T-helper 17 cell (primary cell): ENCODE measurements around the gene MAMDC2. TPM values are rescaled to one million over a fixed set of nuclear protein-coding genes. Genes with fewer than 3 reads are reported as not detected.
A peak's percentile ranks its signal among the peaks of the same experiment; 100 is the strongest.
"Not testable (repeated sequence)": the region's sequence is repeated elsewhere in the genome, so short reads cannot be mapped to it uniquely, and the experiment has no call there.

ENCODE experiments used
- ATAC-seq: fragments of 150-1000 bp; cut with Tn5 transposase; 2 replicates; pipeline ENCODE4 v1.10.0; 2021; ENCODE audit warnings: mild to moderate bottlenecking, moderate library complexity
- DNase-seq, 3 donors: peaks; one replicate each; pipeline versions ENCODE4 v3.0.0 to v3.0.0-alpha.2; 2020 to 2021
- H3K9me3 ChIP-seq: one replicate; pipeline ENCODE4 v1.7.0; 2013; ENCODE audit warnings: low read length, mild to moderate bottlenecking; ENCODE audit not compliant: control insufficient read depth, poor library complexity, severe bottlenecking
- H3K27ac Mint-ChIP-seq: one replicate; pipeline ENCODE4 v1.8.0; 2022; ENCODE audit warnings: mild to moderate bottlenecking, moderate library complexity, mixed read lengths
- H3K27me3 Mint-ChIP-seq: one replicate; pipeline ENCODE4 v1.8.0; 2022; ENCODE audit warnings: mixed read lengths
- H3K36me3 Mint-ChIP-seq: one replicate; pipeline ENCODE4 v1.8.0; 2022; ENCODE audit warnings: low read depth, mixed read lengths
- H3K4me1 Mint-ChIP-seq: one replicate; pipeline ENCODE4 v1.8.0; 2022; ENCODE audit warnings: mild to moderate bottlenecking, mixed read lengths
- H3K4me3 Mint-ChIP-seq: one replicate; pipeline ENCODE4 v1.8.0; 2022; ENCODE audit warnings: mild to moderate bottlenecking, moderate library complexity, mixed read lengths
- total RNA-seq, 4 donors: library from RNA in 2 of 4; stranded (reverse) in 2 of 4; gene quantifications; one replicate each; pipeline ENCODE4 v1.2.3 and lab custom pipeline; 2022 to 2026

Gene MAMDC2
- total RNA-seq, 2 donors from 2014 or later: 0.07 TPM; not detected in 1

GRCh38 chr9:70229579-70229978, 185.9 kb downstream of the MAMDC2 start:
- peaks cover 8% of the 10 kb centered on the region for H3K27me3 Mint-ChIP-seq
- DNase-seq (no peak), ATAC-seq (no peak)
- H3K9me3 ChIP-seq: no peaks in the 10 kb centered on the region
- H3K4me1 Mint-ChIP-seq: no peaks in the 10 kb centered on the region
- no peak overlapping the region for H3K4me3 Mint-ChIP-seq
- no peak overlapping the region for H3K27ac Mint-ChIP-seq
- peaks cover 4% of the 10 kb centered on the region for H3K36me3 Mint-ChIP-seq

- H3K9me3 ChIP-seq: no peaks in the 10 kb centered on the region
- Mint-ChIP-seq H3K4me3 (no peak overlapping the region), H3K36me3 (peaks cover 4% of the 10 kb centered on the region), H3K27ac (no peak overlapping the region), H3K27me3 (peaks cover 8% of the 10 kb centered on the region), H3K4me1 (no peaks in the 10 kb centered on the region)
- DNase-seq (no peak), ATAC-seq (no peak)
Observed at GRCh38 chr9:70232476-70232875, 188.8 kb downstream of the MAMDC2 start.

GRCh38 chr9:70234208-70234607, 190.6 kb downstream of the MAMDC2 start:
- not testable (repeated sequence) for DNase-seq, H3K27ac Mint-ChIP-seq, H3K4me3 Mint-ChIP-seq, H3K4me1 Mint-ChIP-seq, H3K36me3 Mint-ChIP-seq, H3K9me3 ChIP-seq, H3K27me3 Mint-ChIP-seq, ATAC-seq

- not testable (repeated sequence) for H3K9me3 ChIP-seq, H3K27me3 Mint-ChIP-seq, ATAC-seq, H3K36me3 Mint-ChIP-seq, H3K4me3 Mint-ChIP-seq, H3K27ac Mint-ChIP-seq, H3K4me1 Mint-ChIP-seq, DNase-seq
Observed at GRCh38 chr9:70245952-70246351, 202.3 kb downstream of the MAMDC2 start.

GRCh38 chr9:70250221-70250620, 206.6 kb downstream of the MAMDC2 start:
- ATAC-seq (no peak), DNase-seq (no peak)
- Mint-ChIP-seq H3K4me1 (peaks cover 3% of the 10 kb centered on the region), H3K27me3 (no peaks in the 10 kb centered on the region), H3K4me3 (no peak overlapping the region), H3K36me3 (peaks cover 2% of the 10 kb centered on the region), H3K27ac (no peak overlapping the region)
- H3K9me3 ChIP-seq: no peaks in the 10 kb centered on the region

- Mint-ChIP-seq H3K27ac (no peak overlapping the region), H3K4me3 (no peak overlapping the region), H3K4me1 (peaks cover 22% of the 10 kb centered on the region), H3K36me3 (peaks cover 2% of the 10 kb centered on the region), H3K27me3 (no peaks in the 10 kb centered on the region)
- ATAC-seq (no peak), DNase-seq (no peak)
- no peaks in the 10 kb centered on the region for H3K9me3 ChIP-seq
Observed at GRCh38 chr9:70255486-70255885, 211.8 kb downstream of the MAMDC2 start.

- Mint-ChIP-seq H3K4me3 (no peak overlapping the region), H3K4me1 (peaks cover 27% of the 10 kb centered on the region), H3K27me3 (no peaks in the 10 kb centered on the region), H3K27ac (no peak overlapping the region), H3K36me3 (peaks cover 5% of the 10 kb centered on the region)
- ATAC-seq: no peak
- no peak for DNase-seq
- H3K9me3 ChIP-seq: no peaks in the 10 kb centered on the region
Observed at GRCh38 chr9:70256123-70256551, 212.5 kb downstream of the MAMDC2 start.

GRCh38 chr9:70257502-70257901, 213.9 kb downstream of the MAMDC2 start:
- Mint-ChIP-seq H3K36me3 (peaks cover 9% of the 10 kb centered on the region), H3K4me1 (peaks cover 41% of the 10 kb centered on the region), H3K4me3 (no peak overlapping the region), H3K27me3 (no peaks in the 10 kb centered on the region), H3K27ac (peak overlapping the region; percentile 97)
- DNase-seq: no peak
- H3K9me3 ChIP-seq: no peaks in the 10 kb centered on the region
- ATAC-seq: no peak

GRCh38 chr9:70257991-70258691, 214.5 kb downstream of the MAMDC2 start:
- peaks cover 9% of the 10 kb centered on the region for H3K36me3 Mint-ChIP-seq
- H3K27me3 Mint-ChIP-seq: no peaks in the 10 kb centered on the region
- peak overlapping the region; percentile 97 for H3K27ac Mint-ChIP-seq
- peak; percentile 70 for ATAC-seq
- H3K4me1 Mint-ChIP-seq: peaks cover 47% of the 10 kb centered on the region
- peak overlapping the region; percentile 97 for H3K4me3 Mint-ChIP-seq
- no peaks in the 10 kb centered on the region for H3K9me3 ChIP-seq
- DNase-seq: no peak

GRCh38 chr9:70258692-70259511, 215.3 kb downstream of the MAMDC2 start, which contains the start of gene SMC5:
TSS of gene SMC5 (plus strand) at chr9:70258978. CDS start at chr9:70259079, 101 bp downstream.
- H3K9me3 ChIP-seq: no peaks in the 10 kb centered on the region
- H3K4me1 Mint-ChIP-seq: peaks cover 47% of the 10 kb centered on the region
- H3K36me3 Mint-ChIP-seq: peaks cover 9% of the 10 kb centered on the region
- ATAC-seq (peak; percentile 89), DNase-seq (peak; percentile 86 to 89 (median 87))
- no peaks in the 10 kb centered on the region for H3K27me3 Mint-ChIP-seq
- H3K4me3 Mint-ChIP-seq: peak within 1 kb of the TSS; percentile 97
- H3K27ac Mint-ChIP-seq: peak within 1 kb of the TSS; percentile 97

GRCh38 chr9:70259512-70259802, 215.8 kb downstream of the MAMDC2 start:
- no peaks in the 10 kb centered on the region for H3K9me3 ChIP-seq
- peaks cover 47% of the 10 kb centered on the region for H3K4me1 Mint-ChIP-seq
- H3K36me3 Mint-ChIP-seq: peaks cover 9% of the 10 kb centered on the region
- ATAC-seq (no peak), DNase-seq (no peak)
- peak overlapping the region; percentile 97 for H3K4me3 Mint-ChIP-seq
- no peaks in the 10 kb centered on the region for H3K27me3 Mint-ChIP-seq
- H3K27ac Mint-ChIP-seq: peak overlapping the region; percentile 97

GRCh38 chr9:70260007-70260443, 216.4 kb downstream of the MAMDC2 start:
- H3K4me1 Mint-ChIP-seq: peaks cover 49% of the 10 kb centered on the region
- peaks cover 13% of the 10 kb centered on the region for H3K36me3 Mint-ChIP-seq
- H3K27ac Mint-ChIP-seq: peak overlapping the region; percentile 97
- DNase-seq (no peak), ATAC-seq (no peak)
- no peaks in the 10 kb centered on the region for H3K9me3 ChIP-seq
- H3K27me3 Mint-ChIP-seq: no peaks in the 10 kb centered on the region
- peak overlapping the region; percentile 97 for H3K4me3 Mint-ChIP-seq

GRCh38 chr9:70260606-70261005, 217.0 kb downstream of the MAMDC2 start:
- Mint-ChIP-seq H3K4me3 (peak overlapping the region; percentile 97), H3K27ac (peak overlapping the region; percentile 97), H3K27me3 (no peaks in the 10 kb centered on the region), H3K36me3 (peaks cover 13% of the 10 kb centered on the region), H3K4me1 (peaks cover 49% of the 10 kb centered on the region)
- no peak for ATAC-seq
- no peak for DNase-seq
- no peaks in the 10 kb centered on the region for H3K9me3 ChIP-seq
